ENCODE measurements around the gene GRK1.

The GRK1 gene

GRCh38 chr13:113669755-113670341 lies 2.8 kb downstream of the GRK1 start:
- no peak overlapping the region for H3K4me2 ChIP-seq (ENCODE audit: low read depth, low read length, poor library complexity, severe bottlenecking)

GRCh38 chr13:113670541-113670940 lies 3.5 kb downstream of the GRK1 start:
- H3F3A ChIP-seq (ENCODE audit: insufficient read depth) = no peaks in the 10 kb centered on the region
- H4K20me1 ChIP-seq (ENCODE audit: low read depth, low read length) = no peaks in the 10 kb centered on the region
- no peaks in the 10 kb centered on the region for H3K9me3 ChIP-seq (ENCODE audit: insufficient read depth, low read length)
- no peaks in the 10 kb centered on the region for H3K36me3 ChIP-seq (ENCODE audit: low read length)
- no peak overlapping the region for H3K4me3 ChIP-seq (ENCODE audit: insufficient read depth, low read length, poor library complexity, severe bottlenecking)
- H3K9me2 ChIP-seq (replicated peaks; ENCODE audit: insufficient read depth, low read length) = no peaks in the 10 kb centered on the region
- no peak overlapping the region for H3K4me2 ChIP-seq (ENCODE audit: low read depth, low read length, poor library complexity, severe bottlenecking)
- no peak overlapping the region for H3K27ac ChIP-seq (ENCODE audit: low read depth, low read length)
- no peak overlapping the region for H2AFZ ChIP-seq (ENCODE audit: low read depth, low read length, severe bottlenecking)
- H3K9ac ChIP-seq (ENCODE audit: low read length) = no peak overlapping the region
- H3K79me2 ChIP-seq (ENCODE audit: insufficient read depth, low read length) = no peaks in the 10 kb centered on the region
- no peak for TF ChIP-seq CTCF (IDR thresholded peaks at IDR 0.05; ENCODE audit: insufficient read depth, low read length, poor library complexity, severe bottlenecking)
- no peak for TF ChIP-seq EZH2phosphoT487 (conservative IDR thresholded peaks at IDR 0.05; ENCODE audit: low read length)
- H3K27me3 ChIP-seq (ENCODE audit: low read length) = no peaks in the 10 kb centered on the region

More at GRCh38 chr13:113669755-113670341, 2.8 kb downstream of the GRK1 start:
- no peaks in the 10 kb centered on the region for H3K36me3 ChIP-seq (ENCODE audit: low read length)
- no peaks in the 10 kb centered on the region for H3K79me2 ChIP-seq (ENCODE audit: insufficient read depth, low read length)
- H3K9me2 ChIP-seq (replicated peaks; ENCODE audit: insufficient read depth, low read length) = no peaks in the 10 kb centered on the region
- H2AFZ ChIP-seq (ENCODE audit: low read depth, low read length, severe bottlenecking) = no peak overlapping the region
- H3K9me3 ChIP-seq (ENCODE audit: insufficient read depth, low read length) = no peaks in the 10 kb centered on the region
- no peaks in the 10 kb centered on the region for H4K20me1 ChIP-seq (ENCODE audit: low read depth, low read length)
- TF ChIP-seq EZH2phosphoT487 (conservative IDR thresholded peaks at IDR 0.05; ENCODE audit: low read length) (no peak), CTCF (IDR thresholded peaks at IDR 0.05; ENCODE audit: insufficient read depth, low read length, poor library complexity, severe bottlenecking) (no peak)
- H3K9ac ChIP-seq (ENCODE audit: low read length) = no peak overlapping the region
- H3K4me3 ChIP-seq (ENCODE audit: insufficient read depth, low read length, poor library complexity, severe bottlenecking) = no peak overlapping the region
- no peaks in the 10 kb centered on the region for H3F3A ChIP-seq (ENCODE audit: insufficient read depth)
- H3K27ac ChIP-seq (ENCODE audit: low read depth, low read length) = no peak overlapping the region
- H3K27me3 ChIP-seq (ENCODE audit: low read length) = no peaks in the 10 kb centered on the region

DNA sequence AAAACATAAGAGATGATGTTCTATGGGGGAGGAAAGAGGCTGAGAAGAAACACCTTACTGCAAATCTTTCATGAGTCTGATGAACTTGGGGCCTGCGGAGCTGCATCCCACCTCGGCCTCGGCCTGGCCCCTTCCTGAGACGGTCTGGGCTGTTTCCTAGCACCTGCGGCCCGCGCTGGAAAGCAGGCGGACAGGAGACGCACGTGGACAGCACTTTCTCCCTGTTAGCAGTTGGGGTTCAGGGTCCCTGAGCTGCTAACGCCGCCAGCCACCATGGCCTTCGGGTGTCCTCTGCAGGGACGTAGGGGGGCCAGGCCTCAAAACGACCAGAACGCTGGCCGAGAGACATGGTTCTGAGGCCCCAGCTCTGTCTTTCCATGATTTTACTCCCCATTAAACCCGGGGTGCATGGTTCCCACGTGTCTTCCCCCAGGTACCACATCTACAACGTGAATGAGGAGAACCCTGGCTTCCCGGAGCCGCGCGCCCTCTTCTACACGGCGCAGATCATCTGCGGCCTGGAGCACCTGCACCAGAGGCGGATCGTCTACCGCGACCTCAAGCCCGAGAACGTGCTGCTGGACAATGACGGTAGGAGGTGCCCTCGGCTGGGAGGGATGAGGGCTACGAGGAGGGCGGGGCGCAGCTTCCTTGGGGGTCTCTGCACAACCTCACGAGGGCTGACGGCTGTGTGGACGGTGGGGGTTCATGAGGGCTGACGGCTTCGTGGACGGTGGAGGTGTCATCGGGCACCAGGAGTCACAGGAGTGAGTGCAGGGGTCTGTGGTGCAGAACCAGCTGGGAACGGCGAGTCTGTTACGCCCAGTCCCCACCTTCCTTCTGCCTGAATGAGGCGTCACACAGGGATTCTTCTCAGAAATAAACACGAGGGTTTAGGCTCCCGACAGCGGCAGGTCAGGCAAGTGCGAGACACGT lies 4.3 kb downstream of the GRK1 start:
- Histone ChIP-seq H4K20me1 (ENCODE audit: low read depth, low read length) (no peaks in the 10 kb centered on the region), H2AFZ (ENCODE audit: low read depth, low read length, severe bottlenecking) (no peak overlapping the region), H3K9ac (ENCODE audit: low read length) (no peak overlapping the region)

More for the DNA sequence above, 4.3 kb downstream of the GRK1 start:
- no peaks in the 10 kb centered on the region for H3K9me2 ChIP-seq (replicated peaks; ENCODE audit: insufficient read depth, low read length)
- TF ChIP-seq CTCF (IDR thresholded peaks at IDR 0.05; ENCODE audit: insufficient read depth, low read length, poor library complexity, severe bottlenecking) (no peak), EZH2phosphoT487 (conservative IDR thresholded peaks at IDR 0.05; ENCODE audit: low read length) (no peak)
- no peaks in the 10 kb centered on the region for H3K9me3 ChIP-seq (ENCODE audit: insufficient read depth, low read length)
- no peaks in the 10 kb centered on the region for H3K27me3 ChIP-seq (ENCODE audit: low read length)
- no peak overlapping the region for H3K27ac ChIP-seq (ENCODE audit: low read depth, low read length)
- H3K4me3 ChIP-seq (ENCODE audit: insufficient read depth, low read length, poor library complexity, severe bottlenecking) = no peak overlapping the region
- H3K79me2 ChIP-seq (ENCODE audit: insufficient read depth, low read length) = no peaks in the 10 kb centered on the region
- no peak overlapping the region for H3K4me2 ChIP-seq (ENCODE audit: low read depth, low read length, poor library complexity, severe bottlenecking)
- H3F3A ChIP-seq (ENCODE audit: insufficient read depth) = no peaks in the 10 kb centered on the region
- no peaks in the 10 kb centered on the region for H3K36me3 ChIP-seq (ENCODE audit: low read length)

All from SU-DHL-6 (cell line).